ENCODE data around the gene GSTP1. TPM values are rescaled to one million over a fixed set of nuclear protein-coding genes. Genes with fewer than 3 reads are reported as not detected.
A peak's percentile ranks its signal among the peaks of the same experiment; 100 is the strongest.

The GSTP1 gene
- total and polyA plus RNA-seq, 9 of the 15 experiments (the other 6 are each of a cell fraction or from before 2014, with no cell fraction given): 592 to 2,150 (median 1,204) TPM

- TF ChIP-seq, protein P1, sequence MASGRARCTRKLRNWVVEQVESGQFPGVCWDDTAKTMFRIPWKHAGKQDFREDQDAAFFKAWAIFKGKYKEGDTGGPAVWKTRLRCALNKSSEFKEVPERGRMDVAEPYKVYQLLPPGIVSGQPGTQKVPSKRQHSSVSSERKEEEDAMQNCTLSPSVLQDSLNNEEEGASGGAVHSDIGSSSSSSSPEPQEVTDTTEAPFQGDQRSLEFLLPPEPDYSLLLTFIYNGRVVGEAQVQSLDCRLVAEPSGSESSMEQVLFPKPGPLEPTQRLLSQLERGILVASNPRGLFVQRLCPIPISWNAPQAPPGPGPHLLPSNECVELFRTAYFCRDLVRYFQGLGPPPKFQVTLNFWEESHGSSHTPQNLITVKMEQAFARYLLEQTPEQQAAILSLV (tag; IDR thresholded peaks at IDR 0.05): no peak
- TF ChIP-seq, protein P2, sequence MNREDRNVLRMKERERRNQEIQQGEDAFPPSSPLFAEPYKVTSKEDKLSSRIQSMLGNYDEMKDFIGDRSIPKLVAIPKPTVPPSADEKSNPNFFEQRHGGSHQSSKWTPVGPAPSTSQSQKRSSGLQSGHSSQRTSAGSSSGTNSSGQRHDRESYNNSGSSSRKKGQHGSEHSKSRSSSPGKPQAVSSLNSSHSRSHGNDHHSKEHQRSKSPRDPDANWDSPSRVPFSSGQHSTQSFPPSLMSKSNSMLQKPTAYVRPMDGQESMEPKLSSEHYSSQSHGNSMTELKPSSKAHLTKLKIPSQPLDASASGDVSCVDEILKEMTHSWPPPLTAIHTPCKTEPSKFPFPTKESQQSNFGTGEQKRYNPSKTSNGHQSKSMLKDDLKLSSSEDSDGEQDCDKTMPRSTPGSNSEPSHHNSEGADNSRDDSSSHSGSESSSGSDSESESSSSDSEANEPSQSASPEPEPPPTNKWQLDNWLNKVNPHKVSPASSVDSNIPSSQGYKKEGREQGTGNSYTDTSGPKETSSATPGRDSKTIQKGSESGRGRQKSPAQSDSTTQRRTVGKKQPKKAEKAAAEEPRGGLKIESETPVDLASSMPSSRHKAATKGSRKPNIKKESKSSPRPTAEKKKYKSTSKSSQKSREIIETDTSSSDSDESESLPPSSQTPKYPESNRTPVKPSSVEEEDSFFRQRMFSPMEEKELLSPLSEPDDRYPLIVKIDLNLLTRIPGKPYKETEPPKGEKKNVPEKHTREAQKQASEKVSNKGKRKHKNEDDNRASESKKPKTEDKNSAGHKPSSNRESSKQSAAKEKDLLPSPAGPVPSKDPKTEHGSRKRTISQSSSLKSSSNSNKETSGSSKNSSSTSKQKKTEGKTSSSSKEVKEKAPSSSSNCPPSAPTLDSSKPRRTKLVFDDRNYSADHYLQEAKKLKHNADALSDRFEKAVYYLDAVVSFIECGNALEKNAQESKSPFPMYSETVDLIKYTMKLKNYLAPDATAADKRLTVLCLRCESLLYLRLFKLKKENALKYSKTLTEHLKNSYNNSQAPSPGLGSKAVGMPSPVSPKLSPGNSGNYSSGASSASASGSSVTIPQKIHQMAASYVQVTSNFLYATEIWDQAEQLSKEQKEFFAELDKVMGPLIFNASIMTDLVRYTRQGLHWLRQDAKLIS (CRISPR knock-in tag; IDR thresholded peaks at IDR 0.05): no peak
- TF ChIP-seq HOXB6 (CRISPR knock-in tag; IDR thresholded peaks at IDR 0.05; ENCODE audit: borderline replicate concordance): no peak
- 0 out of 2 replicates have a peak, but pooled peaks have one; percentile 11 for TF ChIP-seq ATF4 (CRISPR knock-in tag; IDR thresholded peaks at IDR 0.05)
- peak; percentile 27; the same call in 1 of the 2 replicates for TF ChIP-seq OTX1 (CRISPR knock-in tag; IDR thresholded peaks at IDR 0.05)
- no peak for TF ChIP-seq TAF9B (IDR thresholded peaks at IDR 0.05; ENCODE audit: partially characterized antibody)
- TF ChIP-seq KDM4B (IDR thresholded peaks at IDR 0.05; ENCODE audit: borderline replicate concordance in 2 of 2, low read depth in 1 of 2): no peak
- no peak for TF ChIP-seq ZSCAN32 (CRISPR knock-in tag; IDR thresholded peaks at IDR 0.05)
- no peak for TF ChIP-seq YBX1 (IDR thresholded peaks at IDR 0.05)
- TF ChIP-seq ZFP36 (IDR thresholded peaks at IDR 0.05; ENCODE audit: low read depth, low read length, partially characterized antibody): no peak
- no peak for TF ChIP-seq ZNF263 (CRISPR knock-in tag; IDR thresholded peaks at IDR 0.05; ENCODE audit: borderline replicate concordance)
- no peak for TF ChIP-seq MCM7 (IDR thresholded peaks at IDR 0.05)
- peak; percentile 81 for TF ChIP-seq CHD1 (IDR thresholded peaks at IDR 0.05; ENCODE audit: low read length)
- TF ChIP-seq ZNF707 (CRISPR knock-in tag; conservative IDR thresholded peaks at IDR 0.05): no peak
- TF ChIP-seq ATF6 (CRISPR knock-in tag; IDR thresholded peaks at IDR 0.05): peak; percentile 29; the same call in 1 of the 2 replicates
- TF ChIP-seq, protein P3, sequence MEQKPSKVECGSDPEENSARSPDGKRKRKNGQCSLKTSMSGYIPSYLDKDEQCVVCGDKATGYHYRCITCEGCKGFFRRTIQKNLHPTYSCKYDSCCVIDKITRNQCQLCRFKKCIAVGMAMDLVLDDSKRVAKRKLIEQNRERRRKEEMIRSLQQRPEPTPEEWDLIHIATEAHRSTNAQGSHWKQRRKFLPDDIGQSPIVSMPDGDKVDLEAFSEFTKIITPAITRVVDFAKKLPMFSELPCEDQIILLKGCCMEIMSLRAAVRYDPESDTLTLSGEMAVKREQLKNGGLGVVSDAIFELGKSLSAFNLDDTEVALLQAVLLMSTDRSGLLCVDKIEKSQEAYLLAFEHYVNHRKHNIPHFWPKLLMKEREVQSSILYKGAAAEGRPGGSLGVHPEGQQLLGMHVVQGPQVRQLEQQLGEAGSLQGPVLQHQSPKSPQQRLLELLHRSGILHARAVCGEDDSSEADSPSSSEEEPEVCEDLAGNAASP (IDR thresholded peaks at IDR 0.05): no peak
- TF ChIP-seq ZNF512 (tag; IDR thresholded peaks at IDR 0.05): no peak
Measured at GRCh38 chr11:67584205-67584880, 731 bp downstream of the GSTP1 start (continued).
